SK-N-SH (cell line): ENCODE data around the gene GALNTL6. TPM values are rescaled to one million over a fixed set of nuclear protein-coding genes. Genes with fewer than 3 reads are reported as not detected.
A peak's percentile ranks its signal among the peaks of the same experiment; 100 is the strongest.

Source experiments
- CTCF ChIA-PET: fragments of 300-600, 350-600 bp; formaldehyde crosslinking; extraction: SDS; loops from one replicate; lab custom pipeline; 2021; lab: Yijun Ruan, JAX
- POLR2A ChIA-PET: fragments of 350-600 bp; sonication (Branson Sonifier 250); formaldehyde crosslinking; extraction: SDS; loops from one replicate; lab custom pipeline; 2020; ENCODE audit warnings: antibody characterized with exemption, inconsistent platforms; lab: Yijun Ruan, JAX
- DNase-seq: peaks from one replicate; pipeline ENCODE4 v3.0.0; 2012
- H2AFZ ChIP-seq: fragments of 200-600 bp; sonication (generic); 2 replicates; pipeline ENCODE4 v1.8.1; 2016; ENCODE audit warnings: antibody characterized with exemption, mild to moderate bottlenecking, low read depth
- H3F3A ChIP-seq: fragments of 200-600 bp; sonication (generic); replicated peaks from 2 replicates; pipeline ENCODE3; 2016; ENCODE audit warnings: antibody characterized with exemption, mild to moderate bottlenecking; ENCODE audit not compliant: insufficient read depth
- H3K27ac ChIP-seq, 2 experiments: fragments of 200-500 bp in 1 of 2; fragments of 200-600 bp in 1 of 2; sonication (Bioruptor generic) in 1 of 2; sonication (generic), shearing (Covaris generic) in 1 of 2; 2 replicates each; pipeline versions ENCODE4 v1.5.1 to v1.6.1; 2014 to 2016; ENCODE audit warnings: low read depth in 2 of 2, inconsistent platforms in 1 of 2, low read length in 1 of 2, mild to moderate bottlenecking in 1 of 2, mixed read lengths in 1 of 2
- H3K27me3 ChIP-seq: fragments of 200-600 bp; sonication (generic), shearing (Covaris generic); 2 replicates; pipeline ENCODE4 v1.6.1; 2016; ENCODE audit warnings: mixed run types; ENCODE audit not compliant: insufficient read depth
- H3K36me3 ChIP-seq, 2 experiments: fragments of 200-500 bp in 1 of 2; fragments of 200-600 bp in 1 of 2; sonication (Bioruptor generic) in 1 of 2; sonication (generic) in 1 of 2; replicated peaks in 1 of 2; 2 replicates each; pipeline versions ENCODE3 to v1.5.1; 2014 to 2016; ENCODE audit warnings: low read length in 1 of 2, mild to moderate bottlenecking in 1 of 2; ENCODE audit not compliant: insufficient read depth in 2 of 2, control insufficient read depth in 1 of 2
- H3K4me1 ChIP-seq, 2 experiments: fragments of 200-500 bp in 1 of 2; fragments of 200-600 bp in 1 of 2; sonication (Bioruptor generic) in 1 of 2; sonication (generic), shearing (Covaris generic) in 1 of 2; 2 replicates each; pipeline versions ENCODE4 v1.5.1 to v1.6.1; 2014 to 2016; ENCODE audit warnings: low read depth in 1 of 2, low read length in 1 of 2, mixed run types in 1 of 2; ENCODE audit not compliant: insufficient read depth in 2 of 2, control insufficient read depth in 1 of 2
- H3K4me2 ChIP-seq: fragments of 200-600 bp; sonication (generic), shearing (Covaris generic); 2 replicates; pipeline ENCODE4 v1.6.1; 2017; ENCODE audit warnings: mixed run types
- H3K4me3 ChIP-seq, 2 experiments: fragments of 200-500 bp in 1 of 2; fragments of 200-600 bp in 1 of 2; sonication (Bioruptor generic) in 1 of 2; sonication (generic), shearing (Covaris generic) in 1 of 2; 2 replicates each; pipeline versions ENCODE4 v1.5.1 to v1.8.1; 2014 to 2016; ENCODE audit warnings: low read depth in 2 of 2, inconsistent platforms in 1 of 2, low read length in 1 of 2, mild to moderate bottlenecking in 1 of 2, mixed read lengths in 1 of 2, moderate library complexity in 1 of 2
- H3K79me2 ChIP-seq: fragments of 200-600 bp; sonication (generic); 2 replicates; pipeline ENCODE4 v1.8.1; 2017; ENCODE audit warnings: mild to moderate bottlenecking; ENCODE audit not compliant: insufficient read depth
- H3K9ac ChIP-seq: fragments of 200-600 bp; sonication (generic); 2 replicates; pipeline ENCODE4 v1.6.1; 2017; ENCODE audit warnings: mixed run types
- H3K9me2 ChIP-seq: fragments of 200-600 bp; sonication (generic); 2 replicates; pipeline ENCODE4 v1.6.1; 2017; ENCODE audit warnings: mixed run types
- H3K9me3 ChIP-seq: fragments of 200-600 bp; sonication (generic); 2 replicates; pipeline ENCODE4 v1.6.1; 2017; ENCODE audit warnings: mixed run types, mild to moderate bottlenecking, moderate library complexity
- H4K20me1 ChIP-seq: fragments of 200-600 bp; sonication (generic); 2 replicates; pipeline ENCODE4 v1.6.1; 2017; ENCODE audit warnings: mild to moderate bottlenecking, mixed run types; ENCODE audit not compliant: insufficient read depth
- CHD2 ChIP-seq: fragments of 150-350 bp; IDR thresholded peaks from 2 replicates; pipeline ENCODE4 v1.6.1; 2018; ENCODE audit warnings: low read length; ENCODE audit not compliant: partially characterized antibody
- CTCF ChIP-seq: fragments of 200-600 bp; sonication (generic); IDR thresholded peaks from 2 replicates; pipeline ENCODE4 v1.6.1; 2017; ENCODE audit warnings: antibody characterized with exemption, mild to moderate bottlenecking, moderate library complexity
- EZH2phosphoT487 ChIP-seq: fragments of 200-600 bp; sonication (generic); IDR thresholded peaks from 2 replicates; pipeline ENCODE4 v1.6.1; 2017; ENCODE audit warnings: low read depth, mixed run types, mild to moderate bottlenecking, antibody characterized with exemption, moderate library complexity, borderline replicate concordance
- FOXJ3 ChIP-seq: sonication (generic); formaldehyde crosslinking; IDR thresholded peaks from 2 replicates; pipeline ENCODE4 v1.5.1; 2020; ENCODE audit warnings: mild to moderate bottlenecking, missing genetic modification reagents
- GABPA ChIP-seq: IDR thresholded peaks from 2 replicates; pipeline ENCODE4 v1.4.0; 2012; ENCODE audit warnings: low read depth, mild to moderate bottlenecking
- JUND ChIP-seq: IDR thresholded peaks from 2 replicates; pipeline ENCODE4 v1.4.0; 2012
- MXI1 ChIP-seq: IDR thresholded peaks from 2 replicates; pipeline ENCODE4 v1.6.1; 2012; ENCODE audit warnings: mild to moderate bottlenecking, low read depth, low read length, improper control_type of control experiment
- NRF1 ChIP-seq: IDR thresholded peaks from 2 replicates; pipeline ENCODE4 v1.6.1; 2012; ENCODE audit warnings: low read depth, mild to moderate bottlenecking, low read length
- PBX3 ChIP-seq: IDR thresholded peaks from 2 replicates; pipeline ENCODE4; 2012
- RAD21 ChIP-seq: IDR thresholded peaks from 2 replicates; pipeline ENCODE4 v1.6.1; 2012; ENCODE audit warnings: mild to moderate bottlenecking, low read length
- RCOR1 ChIP-seq: fragments of 150-350 bp; IDR thresholded peaks from 2 replicates; pipeline ENCODE4 v1.6.1; 2017; ENCODE audit warnings: antibody characterized with exemption, low read length
- RXRA ChIP-seq: IDR thresholded peaks from 2 replicates; pipeline ENCODE4 v1.4.0; 2012; ENCODE audit warnings: low read depth, mild to moderate bottlenecking, borderline replicate concordance
- TAF1 ChIP-seq: IDR thresholded peaks from 2 replicates; pipeline ENCODE4 v1.6.1; 2012; ENCODE audit warnings: low read depth, mild to moderate bottlenecking, low read length, moderate library complexity, borderline replicate concordance
- USF1 ChIP-seq: IDR thresholded peaks from 2 replicates; pipeline ENCODE4 v1.4.0; 2012; ENCODE audit warnings: low read depth, borderline replicate concordance
- ZBTB33 ChIP-seq: IDR thresholded peaks from 2 replicates; pipeline ENCODE4 v1.4.0; 2012; ENCODE audit warnings: low read depth, borderline replicate concordance
- WGBS: methylation state at CpG from one replicate; pipeline ENCODE4 v1.1.6; 2017; ENCODE audit warnings: low lambda C conversion rate; 5-methylcytosine and 5-hydroxymethylcytosine counted together
- polyA plus RNA-seq, 3 experiments: library from polyadenylated mRNA; depleted of rRNA; stranded (reverse); fragments of >200 nt; gene quantifications; 2 replicates each; pipeline ENCODE4 v1.2.3, GENCODE V29; 2012
- TF ChIP-seq, protein P1 (sequence below): fragments of 150-350 bp; IDR thresholded peaks from 2 replicates; pipeline ENCODE4 v1.6.1; 2016; ENCODE audit warnings: mild to moderate bottlenecking, low read depth, low read length
- TF ChIP-seq, protein P2 (sequence below): IDR thresholded peaks from 2 replicates; pipeline ENCODE4 v1.4.0; 2012; ENCODE audit warnings: low read depth

Gene GALNTL6
- polyA plus RNA-seq, 1 of the 3 experiments (the other 2 are of a cell fraction): 0.07 TPM

DNA sequence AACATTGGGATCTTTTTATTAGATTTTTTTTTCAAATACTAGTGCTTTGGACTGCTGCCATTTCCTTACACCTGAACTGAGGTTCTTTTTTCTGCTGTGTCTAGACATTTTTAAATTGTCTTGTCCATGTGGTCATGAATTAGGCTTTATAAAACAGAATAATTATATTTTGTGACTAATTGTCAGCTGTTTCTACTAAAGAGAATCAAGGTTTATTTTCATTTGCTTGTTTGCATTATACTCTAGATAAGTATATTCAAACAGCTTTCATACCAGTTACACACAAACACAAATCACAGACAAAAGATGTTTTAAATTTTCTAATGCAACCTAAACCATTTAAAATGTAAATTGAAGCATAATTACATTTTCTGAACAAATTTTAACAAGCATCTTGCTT, 194.7 kb downstream of the GALNTL6 start:
- H4K20me1 ChIP-seq: no peaks in the 10 kb centered on the region
- H3K36me3 ChIP-seq: no peaks in the 10 kb centered on the region
- H3K27me3 ChIP-seq: no peaks in the 10 kb centered on the region
- H2AFZ ChIP-seq: no peak overlapping the region
- H3F3A ChIP-seq: no peaks in the 10 kb centered on the region
- no peaks in the 10 kb centered on the region for H3K9me3 ChIP-seq
- peaks cover 0 to 4% of the 10 kb centered on the region in 2 experiments; a peak in 2 of 4 replicates for H3K4me1 ChIP-seq
- DNase-seq: no peak
- H3K27ac ChIP-seq: peak overlapping the region in 1 of 2 experiments; percentile 39; a peak in 1 of 4 replicates
- no peak for TF ChIP-seq RAD21
- H3K4me2 ChIP-seq: no peak overlapping the region
- ChIA-PET POLR2A (no interaction called here), CTCF (interaction anchor here (0.7 kb wide), 1 partner anchor 1489 kb away, joined by 3 read pairs; no protein-coding TSS in a partner anchor)
- no peaks in the 10 kb centered on the region for H3K9me2 ChIP-seq
- no peak overlapping the region for H3K9ac ChIP-seq
- H3K79me2 ChIP-seq: no peaks in the 10 kb centered on the region
- no peak overlapping the region for H3K4me3 ChIP-seq

DNA sequence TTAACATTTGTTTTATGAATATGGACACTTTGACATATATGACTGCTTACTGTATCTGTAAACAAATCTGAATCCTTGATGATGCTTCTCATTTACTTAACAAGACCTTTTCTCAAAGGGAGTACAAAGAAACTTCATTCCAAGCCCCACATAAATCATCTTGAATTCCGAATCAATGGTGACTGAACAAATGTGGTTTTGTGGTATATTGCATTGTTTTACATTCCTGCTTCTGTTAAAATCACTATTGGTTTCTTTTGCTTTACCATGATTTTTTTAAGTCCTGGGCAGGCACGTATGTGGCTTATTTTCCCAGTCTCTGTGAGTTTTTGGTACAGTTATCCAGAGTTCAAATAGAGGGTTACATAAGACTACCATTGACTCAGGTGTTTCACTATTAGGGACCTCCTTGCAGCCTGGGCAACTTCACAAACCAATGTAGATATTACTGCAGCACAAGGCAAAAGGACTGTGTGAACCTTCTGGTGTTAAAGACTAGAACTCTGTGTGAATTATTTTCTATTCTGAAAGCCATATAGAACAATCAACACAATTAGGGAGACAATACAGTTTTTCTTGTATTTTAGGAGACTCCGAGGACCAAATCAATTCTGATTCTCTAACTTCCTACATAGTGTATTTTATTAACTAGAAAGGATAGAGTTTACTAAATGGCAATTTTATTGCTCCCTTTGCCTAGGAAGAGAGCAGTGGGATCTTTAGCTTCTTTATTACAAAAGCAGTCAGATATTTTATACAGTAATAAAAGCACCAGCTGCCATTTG, 196.4 kb downstream of the GALNTL6 start:
- H3K4me2 ChIP-seq: no peak overlapping the region
- TF ChIP-seq, protein P1, sequence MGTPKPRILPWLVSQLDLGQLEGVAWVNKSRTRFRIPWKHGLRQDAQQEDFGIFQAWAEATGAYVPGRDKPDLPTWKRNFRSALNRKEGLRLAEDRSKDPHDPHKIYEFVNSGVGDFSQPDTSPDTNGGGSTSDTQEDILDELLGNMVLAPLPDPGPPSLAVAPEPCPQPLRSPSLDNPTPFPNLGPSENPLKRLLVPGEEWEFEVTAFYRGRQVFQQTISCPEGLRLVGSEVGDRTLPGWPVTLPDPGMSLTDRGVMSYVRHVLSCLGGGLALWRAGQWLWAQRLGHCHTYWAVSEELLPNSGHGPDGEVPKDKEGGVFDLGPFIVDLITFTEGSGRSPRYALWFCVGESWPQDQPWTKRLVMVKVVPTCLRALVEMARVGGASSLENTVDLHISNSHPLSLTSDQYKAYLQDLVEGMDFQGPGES: no peak
- no peak for TF ChIP-seq NRF1
- no peak for TF ChIP-seq USF1
- no peak for TF ChIP-seq MXI1
- TF ChIP-seq CHD2: no peak
- no peak for TF ChIP-seq RXRA
- TF ChIP-seq RCOR1: no peak
- TF ChIP-seq RAD21: no peak
- no peak for TF ChIP-seq JUND
- TF ChIP-seq, protein P2, sequence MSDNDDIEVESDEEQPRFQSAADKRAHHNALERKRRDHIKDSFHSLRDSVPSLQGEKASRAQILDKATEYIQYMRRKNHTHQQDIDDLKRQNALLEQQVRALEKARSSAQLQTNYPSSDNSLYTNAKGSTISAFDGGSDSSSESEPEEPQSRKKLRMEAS: no peak
- TF ChIP-seq FOXJ3 (CRISPR knock-in tag): no peak
- no peak for TF ChIP-seq GABPA
- no peak for TF ChIP-seq PBX3
- no peak for TF ChIP-seq ZBTB33
- TF ChIP-seq EZH2phosphoT487: no peak
- no peak for TF ChIP-seq TAF1
- TF ChIP-seq CTCF: no peak
- H3K36me3 ChIP-seq: no peaks in the 10 kb centered on the region
- 43% methylated on average over 3 of the region's 3 CpGs for WGBS
- H3K27me3 ChIP-seq: no peaks in the 10 kb centered on the region
- no peak overlapping the region for H2AFZ ChIP-seq
- no peaks in the 10 kb centered on the region for H3K9me2 ChIP-seq
- no peak overlapping the region for H3K9ac ChIP-seq
- H3K4me1 ChIP-seq: peaks cover 0 to 4% of the 10 kb centered on the region in 2 experiments; a peak in 2 of 4 replicates
- H3K27ac ChIP-seq: no peak overlapping the region
- H3K79me2 ChIP-seq: no peaks in the 10 kb centered on the region
- H3K9me3 ChIP-seq: no peaks in the 10 kb centered on the region
- H4K20me1 ChIP-seq: no peaks in the 10 kb centered on the region
- ChIA-PET POLR2A (no interaction called here), CTCF (no interaction called here)
- DNase-seq: no peak
- no peak overlapping the region for H3K4me3 ChIP-seq
- H3F3A ChIP-seq: no peaks in the 10 kb centered on the region
